ENCODE measurements around the gene DBX1.

The DBX1 gene

DNA sequence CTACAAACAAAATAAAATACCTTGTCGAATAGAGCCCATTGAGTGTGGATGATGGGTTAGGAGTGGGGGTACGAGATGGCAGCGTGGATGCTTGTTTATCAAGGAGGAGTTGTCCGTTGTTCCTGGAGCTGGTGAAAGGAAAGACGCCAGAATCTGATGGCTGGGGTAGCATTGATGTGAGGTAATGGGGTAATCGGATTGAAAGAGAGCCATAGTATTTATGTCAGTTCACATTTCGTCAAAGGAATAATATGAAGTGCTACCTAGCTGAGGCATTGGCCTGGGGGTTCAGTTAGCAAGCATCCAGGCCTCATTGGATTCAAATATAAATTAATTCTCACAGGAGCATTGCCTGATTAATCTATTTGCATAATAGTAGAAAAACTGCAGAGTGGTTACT, 16.9 kb upstream of the DBX1 start:
- Histone ChIP-seq H3K27me3 (ENCODE audit: insufficient read depth, low read depth) (no peaks in the 10 kb centered on the region), H3K79me2 (ENCODE audit: insufficient read depth, low read depth) (no peaks in the 10 kb centered on the region), H2AFZ (ENCODE audit: low read depth) (no peak overlapping the region), H3K36me3 (ENCODE audit: insufficient read depth) (no peaks in the 10 kb centered on the region), H3K27ac (no peak overlapping the region), H3K4me1 (ENCODE audit: low read depth, poor library complexity, severe bottlenecking) (no peaks in the 10 kb centered on the region), H4K20me1 (ENCODE audit: insufficient read depth) (no peaks in the 10 kb centered on the region), H3K4me3 (IDR thresholded peaks at IDR 0.05; ENCODE audit: insufficient read depth, low read depth, low read length) (no peak overlapping the region), H3K4me2 (no peak overlapping the region), H3K9ac (no peak overlapping the region)
- TF ChIP-seq, protein P1, sequence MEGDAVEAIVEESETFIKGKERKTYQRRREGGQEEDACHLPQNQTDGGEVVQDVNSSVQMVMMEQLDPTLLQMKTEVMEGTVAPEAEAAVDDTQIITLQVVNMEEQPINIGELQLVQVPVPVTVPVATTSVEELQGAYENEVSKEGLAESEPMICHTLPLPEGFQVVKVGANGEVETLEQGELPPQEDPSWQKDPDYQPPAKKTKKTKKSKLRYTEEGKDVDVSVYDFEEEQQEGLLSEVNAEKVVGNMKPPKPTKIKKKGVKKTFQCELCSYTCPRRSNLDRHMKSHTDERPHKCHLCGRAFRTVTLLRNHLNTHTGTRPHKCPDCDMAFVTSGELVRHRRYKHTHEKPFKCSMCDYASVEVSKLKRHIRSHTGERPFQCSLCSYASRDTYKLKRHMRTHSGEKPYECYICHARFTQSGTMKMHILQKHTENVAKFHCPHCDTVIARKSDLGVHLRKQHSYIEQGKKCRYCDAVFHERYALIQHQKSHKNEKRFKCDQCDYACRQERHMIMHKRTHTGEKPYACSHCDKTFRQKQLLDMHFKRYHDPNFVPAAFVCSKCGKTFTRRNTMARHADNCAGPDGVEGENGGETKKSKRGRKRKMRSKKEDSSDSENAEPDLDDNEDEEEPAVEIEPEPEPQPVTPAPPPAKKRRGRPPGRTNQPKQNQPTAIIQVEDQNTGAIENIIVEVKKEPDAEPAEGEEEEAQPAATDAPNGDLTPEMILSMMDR (conservative IDR thresholded peaks at IDR 0.05; ENCODE audit: low read depth, low read length) = no peak

GRCh38 chr11:20172721-20173447, 12.6 kb upstream of the DBX1 start:
- TF ChIP-seq, protein P1 (conservative IDR thresholded peaks at IDR 0.05; ENCODE audit: low read depth, low read length) = no peak
- no peak overlapping the region for H3K27ac ChIP-seq
- H3K27me3 ChIP-seq (ENCODE audit: insufficient read depth, low read depth) = no peaks in the 10 kb centered on the region
- no peaks in the 10 kb centered on the region for H3K4me1 ChIP-seq (ENCODE audit: low read depth, poor library complexity, severe bottlenecking)
- H3K4me3 ChIP-seq (IDR thresholded peaks at IDR 0.05; ENCODE audit: insufficient read depth, low read depth, low read length) = no peak overlapping the region
- no peaks in the 10 kb centered on the region for H4K20me1 ChIP-seq (ENCODE audit: insufficient read depth)
- no peaks in the 10 kb centered on the region for H3K36me3 ChIP-seq (ENCODE audit: insufficient read depth)
- H3K4me2 ChIP-seq = no peak overlapping the region
- H2AFZ ChIP-seq (ENCODE audit: low read depth) = no peak overlapping the region
- no peaks in the 10 kb centered on the region for H3K79me2 ChIP-seq (ENCODE audit: insufficient read depth, low read depth)
- no peak overlapping the region for H3K9ac ChIP-seq

GRCh38 chr11:20163783-20164481, 3.7 kb upstream of the DBX1 start:
- no peak overlapping the region for H2AFZ ChIP-seq (ENCODE audit: low read depth)
- peaks cover 9% of the 10 kb centered on the region; the same call in 1 of the 2 replicates for H3K27me3 ChIP-seq (ENCODE audit: insufficient read depth, low read depth)
- H3K79me2 ChIP-seq (ENCODE audit: insufficient read depth, low read depth) = no peaks in the 10 kb centered on the region
- no peak overlapping the region for H3K27ac ChIP-seq
- H3K9ac ChIP-seq = no peak overlapping the region
- H3K36me3 ChIP-seq (ENCODE audit: insufficient read depth) = no peaks in the 10 kb centered on the region
- no peak overlapping the region for H3K4me2 ChIP-seq
- TF ChIP-seq, protein P1 (conservative IDR thresholded peaks at IDR 0.05; ENCODE audit: low read depth, low read length) = no peak
- H3K4me3 ChIP-seq (IDR thresholded peaks at IDR 0.05; ENCODE audit: insufficient read depth, low read depth, low read length) = no peak overlapping the region
- H4K20me1 ChIP-seq (ENCODE audit: insufficient read depth) = no peaks in the 10 kb centered on the region
- H3K4me1 ChIP-seq (ENCODE audit: low read depth, poor library complexity, severe bottlenecking) = no peaks in the 10 kb centered on the region

DNA sequence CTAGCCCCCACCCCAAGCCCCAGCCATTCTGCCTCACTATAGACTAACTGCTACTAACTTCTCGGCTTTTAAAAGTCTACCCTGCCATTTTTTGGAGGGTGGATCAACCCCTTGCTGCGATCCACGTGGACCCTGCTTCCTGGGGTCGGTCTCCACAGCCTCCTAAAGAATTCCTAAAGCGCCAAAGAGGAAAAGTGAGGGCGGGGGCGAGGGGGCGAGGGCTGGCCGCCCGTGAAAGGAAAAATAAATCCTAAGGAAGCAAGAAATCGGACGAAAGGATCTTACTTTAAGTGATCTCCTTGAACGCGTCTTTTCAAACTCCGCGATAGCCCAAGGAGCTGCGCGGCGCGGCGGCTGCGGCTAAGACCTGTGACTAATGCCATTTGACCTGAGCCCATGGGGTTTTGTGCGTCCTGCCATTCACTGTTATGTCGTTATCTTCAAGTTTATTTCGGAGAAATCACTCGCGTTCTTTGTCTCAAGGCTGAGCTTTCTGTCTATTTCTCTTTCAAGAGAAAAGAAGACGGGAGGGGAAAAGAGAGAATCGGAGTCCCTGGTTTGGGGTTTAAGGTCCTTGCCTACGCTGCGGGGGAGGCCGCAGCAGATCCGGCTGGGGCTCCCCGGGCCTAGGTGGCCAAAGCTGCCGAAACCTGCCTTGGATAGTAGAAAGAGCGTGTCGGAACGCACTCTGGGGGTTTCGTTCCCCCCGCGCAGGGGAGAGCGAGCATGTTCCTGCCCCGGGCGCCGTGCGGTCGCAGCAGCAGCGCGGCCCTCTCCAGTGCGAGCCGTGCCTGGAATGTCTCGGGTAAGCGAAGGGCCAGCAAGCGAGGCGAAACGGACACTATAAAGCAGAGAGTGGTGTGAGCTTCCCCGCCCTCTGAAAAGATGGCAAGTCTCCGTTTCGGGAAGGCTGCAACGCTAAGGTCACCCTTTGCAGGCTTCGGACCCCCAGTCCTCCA, 2.8 kb upstream of the DBX1 start:
- Histone ChIP-seq H3K27me3 (ENCODE audit: insufficient read depth, low read depth) (peaks cover 9% of the 10 kb centered on the region; the same call in 1 of the 2 replicates), H3K4me3 (IDR thresholded peaks at IDR 0.05; ENCODE audit: insufficient read depth, low read depth, low read length) (no peak overlapping the region), H3K9ac (no peak overlapping the region), H3K4me2 (no peak overlapping the region), H3K27ac (no peak overlapping the region), H3K79me2 (ENCODE audit: insufficient read depth, low read depth) (no peaks in the 10 kb centered on the region), H3K4me1 (ENCODE audit: low read depth, poor library complexity, severe bottlenecking) (no peaks in the 10 kb centered on the region), H4K20me1 (ENCODE audit: insufficient read depth) (no peaks in the 10 kb centered on the region), H3K36me3 (ENCODE audit: insufficient read depth) (no peaks in the 10 kb centered on the region), H2AFZ (ENCODE audit: low read depth) (no peak overlapping the region)
- TF ChIP-seq, protein P1 (conservative IDR thresholded peaks at IDR 0.05; ENCODE audit: low read depth, low read length) = no peak

All from KMS-11 (cell line).